ENCODE results near the gene ACTR2.
"Not testable (repeated sequence)": the region's sequence is repeated elsewhere in the genome, so short reads cannot be mapped to it uniquely, and the experiment has no call there.

ACTR2 gene

GRCh38 chr2:65231892-65232477 is 4.4 kb downstream of the ACTR2 start:
- peak; percentile 43 for DNase-seq (ENCODE audit: low spot score)

GRCh38 chr2:65232636-65233035 is 5.0 kb downstream of the ACTR2 start:
- DNase-seq (ENCODE audit: low spot score): peak; percentile 39
- TF ChIP-seq CTCF (IDR thresholded peaks at IDR 0.05; ENCODE audit: extremely low read depth, missing control alignments): no peak

More at GRCh38 chr2:65231892-65232477, 4.4 kb downstream of the ACTR2 start:
- no peak for TF ChIP-seq CTCF (IDR thresholded peaks at IDR 0.05; ENCODE audit: extremely low read depth, missing control alignments)

- no peak for DNase-seq (ENCODE audit: low spot score)
- no peak for TF ChIP-seq CTCF (IDR thresholded peaks at IDR 0.05; ENCODE audit: extremely low read depth, missing control alignments)
These were observed 13.0 kb downstream of the ACTR2 start for GRCh38 chr2:65240657-65241056.

DNA sequence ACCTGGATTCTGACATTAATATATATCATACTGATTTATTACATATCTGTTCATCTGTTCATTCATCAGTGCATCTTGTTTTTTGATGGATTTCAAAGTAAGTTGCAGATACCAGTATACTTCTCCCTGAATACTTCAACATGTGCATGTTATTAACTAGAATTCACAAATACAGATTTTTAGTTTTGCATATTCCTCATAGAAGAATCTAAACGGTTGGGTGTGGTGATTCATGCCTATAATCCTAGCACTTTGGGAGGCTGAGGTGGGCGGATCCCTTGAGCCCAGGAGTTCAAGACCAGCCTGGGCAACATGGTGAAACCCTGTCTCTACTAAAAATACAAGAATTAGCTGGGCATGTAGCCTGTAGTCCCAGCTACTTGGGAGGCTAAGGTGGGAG is 16.8 kb downstream of the ACTR2 start:
- DNase-seq (ENCODE audit: low spot score): not testable (repeated sequence)

DNA sequence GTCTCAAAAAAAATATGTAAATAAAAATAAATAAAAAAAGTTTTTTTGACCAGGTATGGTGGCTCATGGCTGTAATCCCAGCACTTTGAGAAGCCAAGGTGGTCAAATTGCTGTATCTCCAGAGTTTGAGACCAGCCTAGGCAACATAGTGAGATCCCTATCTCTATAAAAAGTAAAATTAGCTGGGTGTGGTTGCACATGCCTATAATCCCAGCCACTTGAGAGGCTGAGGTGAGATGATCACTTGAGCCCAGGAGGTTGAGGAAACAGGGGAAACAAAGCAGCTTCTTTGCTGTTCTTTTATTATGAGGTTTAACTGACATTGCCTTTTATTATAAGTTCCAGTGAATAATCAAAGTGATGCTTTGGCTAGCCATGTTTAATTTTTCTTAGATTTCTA is 25.0 kb downstream of the ACTR2 start:
- TF ChIP-seq CTCF (IDR thresholded peaks at IDR 0.05; ENCODE audit: extremely low read depth, missing control alignments): no peak
- DNase-seq (ENCODE audit: low spot score): no peak

- DNase-seq (ENCODE audit: low spot score): no peak
- TF ChIP-seq CTCF (IDR thresholded peaks at IDR 0.05; ENCODE audit: extremely low read depth, missing control alignments): no peak
These were observed 27.7 kb downstream of the ACTR2 start for GRCh38 chr2:65255356-65255755.

DNA sequence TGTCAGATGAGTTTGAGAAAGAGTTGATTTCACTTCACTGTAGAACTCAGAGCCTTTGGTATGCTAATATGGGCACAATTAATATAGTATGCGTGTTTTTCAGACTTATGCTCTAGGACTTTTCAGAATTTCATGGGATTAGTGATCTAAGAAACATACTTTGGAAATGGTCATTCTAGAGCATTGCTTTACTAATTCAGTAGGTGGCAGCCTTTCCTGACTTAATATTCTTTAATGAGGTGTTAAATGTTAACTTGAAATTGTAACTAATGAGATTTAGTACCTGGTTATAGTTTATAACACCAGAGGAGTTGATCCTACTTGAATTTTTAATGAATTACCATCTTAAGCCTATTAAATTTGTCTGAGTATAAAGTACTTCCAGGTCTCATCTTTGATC is 28.4 kb downstream of the ACTR2 start:
- peak; percentile 11 for TF ChIP-seq CTCF (IDR thresholded peaks at IDR 0.05; ENCODE audit: extremely low read depth, missing control alignments)
- DNase-seq (ENCODE audit: low spot score): no peak

- DNase-seq (ENCODE audit: low spot score): not testable (repeated sequence)
These were observed 30.2 kb downstream of the ACTR2 start for GRCh38 chr2:65257866-65258265.

Data from GM20000 (cell line).